ENCODE results near the gene KAT2A. TPM values are rescaled to one million over a fixed set of nuclear protein-coding genes. Genes with fewer than 3 reads are reported as not detected.
A peak's percentile ranks its signal among the peaks of the same experiment; 100 is the strongest.

Gene KAT2A
- total RNA-seq = 70.8 and 76.9 TPM in 2 replicates

DNA sequence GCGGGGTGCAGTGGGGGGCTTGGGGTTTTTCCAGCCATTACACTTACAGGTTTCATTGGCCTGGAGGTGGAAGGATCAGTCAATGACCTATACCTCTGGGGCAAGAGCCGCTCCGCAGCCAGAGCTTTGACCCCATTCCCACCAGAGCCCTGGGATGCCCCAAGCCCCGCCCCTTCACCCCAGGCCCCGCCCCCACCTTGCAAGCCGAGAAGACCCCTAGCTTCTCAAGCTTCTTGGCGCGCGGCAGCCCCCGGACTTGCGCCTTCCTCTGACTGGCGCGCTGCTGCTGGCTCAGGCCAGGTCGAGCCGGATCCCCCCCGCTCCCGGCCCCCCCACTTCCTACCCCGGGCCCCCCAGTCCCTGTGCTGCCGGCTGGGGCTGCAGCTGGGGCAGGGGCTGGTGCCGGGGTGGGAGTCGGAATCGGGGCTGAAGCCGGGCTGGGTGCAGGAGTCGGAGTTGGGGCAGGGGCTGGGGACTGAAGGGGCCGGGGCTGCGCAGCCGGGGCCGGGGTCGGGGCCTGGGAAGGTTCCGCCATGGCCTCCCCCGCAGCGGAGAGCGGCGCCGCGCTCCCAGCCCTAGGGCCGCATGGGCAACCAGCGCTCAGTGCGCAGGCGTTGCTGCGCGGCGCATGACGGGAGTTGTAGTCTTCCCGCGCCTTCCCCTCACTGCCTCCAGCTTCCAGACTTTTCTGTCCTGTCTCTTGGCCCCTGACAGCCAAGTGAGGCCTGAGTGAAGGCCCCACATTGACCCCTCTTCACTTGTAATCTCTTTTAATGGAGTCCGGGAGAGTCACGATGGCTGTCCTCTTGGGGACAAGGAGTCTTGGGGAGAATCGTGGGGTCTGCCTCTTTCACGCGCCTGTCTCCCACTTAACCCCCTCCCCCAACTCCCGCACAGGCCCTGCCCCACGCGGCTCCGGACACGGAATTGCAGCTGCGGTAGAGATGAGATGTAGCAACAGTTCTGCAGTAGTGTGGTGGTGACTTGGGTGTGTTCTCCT lies at the start of gene KAT2A:
Gene KAT2A, minus strand, starts transcription at position 598 of the 1,000 bp plus-strand sequence. Its CDS starts 63 bp downstream, at position 535.
- H3K4me3 Mint-ChIP-seq = peak within 1 kb of the TSS; percentile 81
- H3K27me3 Mint-ChIP-seq (ENCODE audit: insufficient read depth) = no peaks in the 10 kb centered on the region
- H3K4me1 Mint-ChIP-seq (ENCODE audit: low read depth) = peaks cover 36% of the 10 kb centered on the region
- intact Hi-C loops (cut with micrococcal nuclease) = loop anchor here (1.0 to 2.0 kb wide), 6 partner anchors 9 to 104 kb away; partner anchors contain the start of genes DHX58, DNAJC7 and KCNH4
- H3K36me3 Mint-ChIP-seq (ENCODE audit: low read depth) = peaks cover 22% of the 10 kb centered on the region
- no peaks in the 10 kb centered on the region for H3K9me3 Mint-ChIP-seq
- H3K27ac Mint-ChIP-seq = peak within 1 kb of the TSS; percentile 86
- DNase-seq (ENCODE audit: low spot score) = peak; percentile 68

DNA sequence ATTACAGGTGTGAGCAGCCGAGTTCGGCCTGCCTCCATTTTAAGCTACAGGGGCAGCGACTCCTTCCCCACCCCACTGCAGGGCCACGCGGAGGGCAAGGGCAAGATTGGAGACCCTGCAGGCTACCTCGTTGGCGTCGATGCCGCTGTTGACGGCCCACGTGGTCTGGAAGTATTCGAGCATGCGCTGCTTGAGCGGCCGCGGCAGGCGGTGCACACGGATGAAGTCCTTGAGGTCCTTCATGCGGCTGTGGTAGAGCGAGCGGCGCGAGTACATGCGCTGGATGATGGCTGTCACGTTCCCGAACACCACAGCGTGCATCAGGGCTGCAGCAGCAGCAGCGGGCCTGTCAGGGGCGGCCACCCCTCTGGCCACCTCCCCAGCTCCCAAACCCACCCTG lies 48.2 kb upstream of the KAT2A start:
- no peak overlapping the region for H3K4me3 Mint-ChIP-seq
- peaks cover 6% of the 10 kb centered on the region for H3K27me3 Mint-ChIP-seq (ENCODE audit: insufficient read depth)
- H3K36me3 Mint-ChIP-seq (ENCODE audit: low read depth) = no peaks in the 10 kb centered on the region
- no peak for DNase-seq (ENCODE audit: low spot score)
- H3K4me1 Mint-ChIP-seq (ENCODE audit: low read depth) = peaks cover 2% of the 10 kb centered on the region
- intact Hi-C loops (cut with micrococcal nuclease) = no loop called here
- H3K9me3 Mint-ChIP-seq = no peaks in the 10 kb centered on the region
- H3K27ac Mint-ChIP-seq = no peak overlapping the region

DNA sequence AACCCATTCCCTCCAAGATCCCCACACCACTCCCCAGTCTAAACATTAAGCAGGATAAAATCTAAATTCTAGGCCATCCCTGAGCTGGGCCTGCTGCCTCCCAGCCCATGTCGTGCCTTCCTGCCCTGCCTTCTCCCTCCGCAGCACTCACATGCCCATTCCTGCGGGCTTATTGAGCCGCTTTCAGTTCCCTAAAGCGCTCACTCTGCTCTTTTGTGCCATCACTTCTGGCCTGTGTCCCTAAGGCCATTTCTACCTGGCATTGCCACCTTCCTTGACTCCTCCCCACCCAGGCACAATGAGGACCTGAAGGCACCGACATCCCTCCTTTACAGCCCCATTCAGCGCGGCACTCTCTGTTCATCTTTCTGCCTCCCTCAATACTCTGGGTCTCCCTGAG lies 46.6 kb upstream of the KAT2A start:
- no peaks in the 10 kb centered on the region for H3K9me3 Mint-ChIP-seq
- DNase-seq (ENCODE audit: low spot score) = no peak
- no peaks in the 10 kb centered on the region for H3K4me1 Mint-ChIP-seq (ENCODE audit: low read depth)
- intact Hi-C loops (cut with micrococcal nuclease) = no loop called here
- H3K27me3 Mint-ChIP-seq (ENCODE audit: insufficient read depth) = peaks cover 7% of the 10 kb centered on the region
- H3K36me3 Mint-ChIP-seq (ENCODE audit: low read depth) = no peaks in the 10 kb centered on the region
- H3K4me3 Mint-ChIP-seq = no peak overlapping the region
- H3K27ac Mint-ChIP-seq = no peak overlapping the region

DNA sequence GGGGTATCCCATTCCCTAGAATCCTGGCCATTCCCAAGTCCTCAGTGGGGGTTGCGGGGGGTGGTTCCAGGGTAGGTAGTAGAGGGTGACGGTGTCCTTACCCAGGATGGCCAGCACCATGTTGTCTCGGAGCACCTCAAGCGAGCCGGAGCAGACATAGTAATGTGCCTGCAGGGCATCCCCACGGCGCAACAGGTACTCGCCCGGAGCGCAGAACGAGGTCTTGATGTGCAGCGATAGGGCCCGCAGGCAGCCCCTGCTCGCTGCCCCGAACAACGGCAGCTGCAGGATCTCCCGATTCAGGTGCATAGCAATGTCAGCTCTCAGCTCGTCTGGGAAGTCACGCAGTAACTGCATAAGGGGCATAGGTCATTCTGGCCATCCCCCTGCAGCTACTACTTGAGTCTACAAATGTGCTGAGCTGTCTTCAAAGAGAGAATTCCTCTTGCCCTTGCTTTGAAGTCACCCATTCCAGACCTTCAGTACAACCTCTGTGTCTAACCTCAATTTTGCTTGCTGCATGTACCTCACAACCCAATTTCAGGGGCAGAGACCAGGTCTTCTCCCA lies 45.1 kb upstream of the KAT2A start:
- H3K4me3 Mint-ChIP-seq = no peak overlapping the region
- no peak for DNase-seq (ENCODE audit: low spot score)
- peaks cover 5% of the 10 kb centered on the region for H3K27me3 Mint-ChIP-seq (ENCODE audit: insufficient read depth)
- intact Hi-C loops (cut with micrococcal nuclease) = no loop called here
- H3K27ac Mint-ChIP-seq = no peak overlapping the region
- no peaks in the 10 kb centered on the region for H3K36me3 Mint-ChIP-seq (ENCODE audit: low read depth)
- H3K9me3 Mint-ChIP-seq = no peaks in the 10 kb centered on the region
- no peaks in the 10 kb centered on the region for H3K4me1 Mint-ChIP-seq (ENCODE audit: low read depth)

DNA sequence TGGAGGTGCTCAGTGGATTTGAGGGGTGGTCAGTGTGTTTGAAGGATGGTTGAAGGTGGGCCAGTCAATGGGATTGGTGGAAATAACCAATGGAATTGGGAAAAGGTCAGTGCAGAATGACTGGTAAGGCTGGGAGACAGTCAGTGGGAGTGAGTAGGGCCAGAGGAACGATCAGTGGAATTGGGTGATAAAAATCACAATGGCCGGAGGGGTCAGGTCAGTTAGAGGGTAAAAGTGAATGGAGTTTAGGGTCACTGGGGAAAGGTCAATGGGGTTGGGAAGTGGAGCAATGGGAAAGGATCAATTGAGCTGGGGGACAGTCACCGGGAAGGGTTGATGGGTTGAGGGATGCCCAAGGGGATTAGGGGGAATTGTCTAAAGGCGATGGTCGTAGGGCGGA lies 44.6 kb upstream of the KAT2A start:
- intact Hi-C loops (cut with micrococcal nuclease) = no loop called here
- Mint-ChIP-seq H3K27ac (no peak overlapping the region), H3K27me3 (ENCODE audit: insufficient read depth) (peaks cover 3% of the 10 kb centered on the region), H3K36me3 (ENCODE audit: low read depth) (no peaks in the 10 kb centered on the region), H3K4me1 (ENCODE audit: low read depth) (no peaks in the 10 kb centered on the region), H3K4me3 (no peak overlapping the region), H3K9me3 (no peaks in the 10 kb centered on the region)
- DNase-seq (ENCODE audit: low spot score) = no peak

DNA sequence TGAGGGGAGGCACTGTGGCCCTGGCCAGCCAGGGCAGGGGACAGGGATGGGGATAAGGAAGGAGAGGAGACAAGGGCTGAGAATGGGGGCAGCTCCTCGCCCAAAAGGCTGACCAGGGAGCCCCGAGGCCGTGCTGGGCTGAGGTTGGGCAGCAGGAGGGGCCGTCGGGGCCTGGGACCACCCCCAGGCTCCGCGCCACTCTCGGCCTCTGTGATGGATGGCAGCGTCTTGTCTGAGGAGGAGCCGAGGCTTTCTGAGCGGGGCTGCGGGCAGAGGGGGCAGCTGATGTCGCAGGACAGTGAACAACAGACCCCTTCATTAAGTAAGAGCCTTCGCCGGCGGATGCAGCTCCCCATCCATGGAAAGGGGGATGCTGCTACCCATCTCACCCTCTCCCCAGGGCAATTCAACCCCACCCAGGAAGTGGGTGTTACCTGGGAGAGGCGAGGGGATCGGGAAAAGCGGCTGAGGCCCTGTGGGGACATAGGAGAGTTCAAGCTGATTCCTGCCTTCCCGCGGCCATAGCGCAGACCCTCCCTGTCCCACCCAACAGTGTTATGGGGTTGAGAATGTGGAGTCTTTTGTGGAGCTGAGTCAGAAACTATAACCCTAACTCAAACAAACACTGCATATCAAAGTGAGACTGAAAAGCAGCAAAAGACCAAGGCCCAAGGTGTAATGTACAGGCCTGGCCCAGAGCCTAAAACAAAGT lies 42.7 kb upstream of the KAT2A start:
- Mint-ChIP-seq H3K9me3 (no peaks in the 10 kb centered on the region), H3K4me1 (ENCODE audit: low read depth) (no peaks in the 10 kb centered on the region), H3K27me3 (ENCODE audit: insufficient read depth) (peaks cover 1% of the 10 kb centered on the region), H3K27ac (no peak overlapping the region), H3K36me3 (ENCODE audit: low read depth) (no peaks in the 10 kb centered on the region), H3K4me3 (no peak overlapping the region)
- intact Hi-C loops (cut with micrococcal nuclease) = no loop called here
- no peak for DNase-seq (ENCODE audit: low spot score)

DNA sequence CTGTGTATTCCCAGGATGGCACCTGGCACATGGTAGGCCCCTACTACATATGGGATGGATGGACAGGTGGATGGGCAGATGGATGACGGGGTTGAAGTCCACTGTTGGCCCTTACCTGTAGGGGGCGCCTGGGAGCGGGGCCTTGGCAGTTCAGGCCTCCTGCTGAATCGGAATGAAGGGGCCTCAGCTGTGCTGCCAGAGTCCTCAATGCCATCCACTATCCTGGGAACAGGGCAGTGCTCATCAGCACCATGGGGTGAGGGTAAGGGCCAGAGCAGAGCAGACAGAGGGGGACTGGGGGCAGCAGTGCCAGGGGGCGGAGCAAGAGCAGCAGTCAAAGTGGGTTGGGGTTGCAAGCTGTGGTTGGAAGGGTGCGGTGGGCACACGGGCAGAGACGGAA lies 41.9 kb upstream of the KAT2A start:
- Mint-ChIP-seq H3K36me3 (ENCODE audit: low read depth) (no peaks in the 10 kb centered on the region), H3K9me3 (no peaks in the 10 kb centered on the region), H3K27me3 (ENCODE audit: insufficient read depth) (peaks cover 1% of the 10 kb centered on the region), H3K27ac (no peak overlapping the region), H3K4me3 (no peak overlapping the region), H3K4me1 (ENCODE audit: low read depth) (no peaks in the 10 kb centered on the region)
- no peak for DNase-seq (ENCODE audit: low spot score)
- intact Hi-C loops (cut with micrococcal nuclease) = no loop called here

DNA sequence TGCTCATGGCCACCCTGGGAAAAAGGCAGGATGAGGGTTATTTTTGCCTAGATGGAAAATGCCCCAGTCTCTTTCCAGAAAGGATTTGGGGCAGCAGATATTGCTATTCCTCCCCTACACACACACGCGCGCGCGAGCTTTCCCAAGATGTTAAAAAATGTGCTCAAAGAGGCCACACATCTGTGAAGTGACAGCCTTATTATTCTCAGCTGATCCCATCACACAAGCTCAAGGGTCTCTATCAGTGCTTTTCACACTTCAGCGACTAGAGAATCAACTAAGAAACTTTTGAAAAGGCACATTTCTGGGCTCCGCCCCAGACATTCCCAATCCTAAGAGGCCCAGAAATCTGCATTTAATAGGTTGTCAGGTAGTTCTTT lies 39.4 kb upstream of the KAT2A start:
- Mint-ChIP-seq H3K27me3 (ENCODE audit: insufficient read depth) (peaks cover 1% of the 10 kb centered on the region), H3K27ac (no peak overlapping the region), H3K4me1 (ENCODE audit: low read depth) (no peaks in the 10 kb centered on the region), H3K9me3 (no peaks in the 10 kb centered on the region), H3K4me3 (no peak overlapping the region), H3K36me3 (ENCODE audit: low read depth) (no peaks in the 10 kb centered on the region)
- intact Hi-C loops (cut with micrococcal nuclease) = no loop called here
- DNase-seq (ENCODE audit: low spot score) = no peak

DNA sequence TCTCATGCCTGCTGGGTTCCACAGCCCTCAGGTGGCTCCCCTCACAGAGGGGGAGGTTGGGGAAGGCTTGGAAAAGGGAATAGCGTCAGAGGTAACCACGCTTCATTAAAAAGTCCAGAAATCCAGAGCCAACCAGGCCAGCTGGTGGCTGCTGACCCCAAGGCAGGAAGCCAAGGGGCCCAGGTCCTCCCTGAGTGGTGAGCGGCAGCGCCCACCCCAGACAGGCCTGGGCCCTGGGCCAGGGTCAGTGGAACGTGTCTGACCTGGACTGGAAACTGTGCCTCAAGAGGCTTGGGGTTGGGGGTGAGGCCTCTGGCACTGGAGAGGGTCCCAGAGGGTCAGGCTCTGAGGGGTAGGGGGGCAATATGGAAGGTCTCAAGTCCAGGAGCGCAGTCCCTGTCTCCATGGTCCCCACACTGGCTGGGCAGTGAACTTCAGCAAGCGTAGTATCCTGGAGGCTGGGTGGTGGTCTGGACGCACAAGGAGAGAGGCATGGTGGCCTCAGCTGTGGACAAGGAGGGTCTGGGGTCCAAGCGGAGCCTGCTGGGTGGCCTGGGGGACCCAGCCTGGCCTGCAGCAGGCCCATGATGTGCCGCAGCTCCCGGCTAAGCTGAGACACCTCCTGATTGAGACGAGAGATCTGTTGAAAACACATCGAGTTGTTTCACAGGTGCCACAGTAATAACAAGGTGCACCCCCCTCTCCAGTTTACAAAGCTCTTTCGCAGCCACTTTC lies 38.8 kb upstream of the KAT2A start:
- no peak overlapping the region for H3K4me3 Mint-ChIP-seq
- no peak overlapping the region for H3K27ac Mint-ChIP-seq
- H3K27me3 Mint-ChIP-seq (ENCODE audit: insufficient read depth) = peaks cover 1% of the 10 kb centered on the region
- no peaks in the 10 kb centered on the region for H3K36me3 Mint-ChIP-seq (ENCODE audit: low read depth)
- no peak for DNase-seq (ENCODE audit: low spot score)
- intact Hi-C loops (cut with micrococcal nuclease) = no loop called here
- no peaks in the 10 kb centered on the region for H3K9me3 Mint-ChIP-seq
- H3K4me1 Mint-ChIP-seq (ENCODE audit: low read depth) = no peaks in the 10 kb centered on the region

DNA sequence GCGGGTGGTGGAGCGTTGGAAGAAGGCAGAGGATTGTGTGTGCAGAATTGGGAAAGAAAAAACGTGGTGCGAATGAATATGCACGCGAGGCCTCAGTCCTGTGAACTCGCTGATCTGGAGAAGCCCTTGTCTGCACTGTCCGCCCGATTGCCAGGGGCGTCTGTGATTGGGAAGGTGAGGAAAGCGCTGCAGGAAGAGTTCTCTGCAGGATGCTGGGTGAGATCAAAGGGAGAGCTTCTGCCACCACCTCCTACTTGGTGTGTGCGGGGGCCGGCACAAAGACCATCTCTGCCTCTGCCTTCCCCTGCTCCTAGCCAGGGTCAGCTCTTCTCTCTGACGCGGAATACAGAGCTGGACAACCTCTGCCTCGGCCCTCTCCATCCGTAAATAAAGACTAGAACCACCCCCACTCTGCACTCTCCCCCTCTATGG lies 34.5 kb upstream of the KAT2A start:
- intact Hi-C loops (cut with micrococcal nuclease) = loop anchor here (1.0 to 2.0 kb wide), 10 partner anchors 23 to 454 kb away; partner anchors contain the start of genes ACLY, CNP, DHX58 and DNAJC7
- no peaks in the 10 kb centered on the region for H3K9me3 Mint-ChIP-seq
- H3K27ac Mint-ChIP-seq = no peak overlapping the region
- H3K36me3 Mint-ChIP-seq (ENCODE audit: low read depth) = peaks cover 7% of the 10 kb centered on the region
- DNase-seq (ENCODE audit: low spot score) = no peak
- H3K4me3 Mint-ChIP-seq = peak overlapping the region; percentile 89
- peaks cover 25% of the 10 kb centered on the region for H3K4me1 Mint-ChIP-seq (ENCODE audit: low read depth)
- H3K27me3 Mint-ChIP-seq (ENCODE audit: insufficient read depth) = no peaks in the 10 kb centered on the region

DNA sequence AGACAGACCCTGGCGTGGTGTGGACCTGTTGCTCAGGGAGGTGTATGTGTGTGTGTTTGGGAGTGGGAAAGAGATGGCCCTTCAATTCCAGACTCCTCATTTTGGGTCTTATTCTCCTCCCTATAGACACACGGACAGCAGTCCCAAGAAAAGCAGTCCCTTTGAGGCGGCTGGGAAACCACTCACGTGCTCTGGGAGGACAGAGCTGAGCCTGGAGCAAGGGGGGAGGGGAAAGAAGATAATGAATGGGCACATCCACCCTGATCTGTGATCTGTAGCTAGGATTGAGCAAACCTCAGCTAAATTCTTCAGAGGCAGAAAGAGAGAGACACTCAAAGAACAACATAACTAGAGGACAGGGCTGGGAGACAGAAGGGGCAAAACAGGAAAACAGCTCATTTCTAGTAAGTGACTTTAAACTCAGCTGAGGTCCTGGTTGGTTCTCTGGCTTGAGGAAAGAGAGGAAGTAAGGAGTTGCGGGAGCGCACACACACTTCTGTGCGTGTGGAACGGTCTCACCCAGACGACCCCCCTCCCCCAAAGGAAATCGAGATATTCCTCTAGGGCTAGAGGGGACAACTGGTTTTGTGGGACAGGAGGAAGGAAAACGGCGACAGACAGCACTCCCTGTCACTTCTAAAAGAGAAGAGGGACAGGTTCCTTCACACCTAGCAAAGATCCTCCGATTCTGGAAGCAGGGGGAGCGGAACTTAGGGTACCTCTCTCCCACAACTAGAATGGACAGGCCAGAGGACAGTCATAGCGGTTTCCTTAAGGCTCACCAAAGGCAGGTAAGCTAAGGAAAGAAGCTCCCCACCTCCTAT lies 33.0 kb upstream of the KAT2A start:
- H3K4me3 Mint-ChIP-seq = peak overlapping the region; percentile 89
- H3K27me3 Mint-ChIP-seq (ENCODE audit: insufficient read depth) = no peaks in the 10 kb centered on the region
- no peak for DNase-seq (ENCODE audit: low spot score)
- peaks cover 7% of the 10 kb centered on the region for H3K36me3 Mint-ChIP-seq (ENCODE audit: low read depth)
- peaks cover 25% of the 10 kb centered on the region for H3K4me1 Mint-ChIP-seq (ENCODE audit: low read depth)
- intact Hi-C loops (cut with micrococcal nuclease) = loop anchor here (2.0 kb wide), 2 partner anchors 21 to 235 kb away; partner anchors contain the start of gene ACLY
- H3K27ac Mint-ChIP-seq = peak overlapping the region; percentile 75
- no peaks in the 10 kb centered on the region for H3K9me3 Mint-ChIP-seq

Data from activated T-helper 1 cell treated with anti-CD3 and anti-CD28 coated beads, Interleukin-12 subunit alpha, Interleukin-12 subunit beta, Interleukin-2, Interleukin-4 antibody, amounts not matched to agents 30 ng/mL and 10 ng/mL and 1 ng/mL, durations not matched to agents 14 hours and 24 hours and 36 hours (primary cell).